Measurements from ENCODE around the gene NAA16. TPM values are rescaled to one million over a fixed set of nuclear protein-coding genes. Genes with fewer than 3 reads are reported as not detected.

Gene NAA16
- total and polyA plus RNA-seq, 4 donors, result 5.0 to 65.6 (median 16.4) TPM

- H3K9ac ChIP-seq (ENCODE audit: insufficient read depth in 1 of 2, low read length in 2 of 2), result no peak overlapping the region
- WGBS, 2 donors, result 76 to 78% methylated on average over 6 of the region's 6 CpGs
- H3K4me3 ChIP-seq, result no peak overlapping the region
- no peaks in the 10 kb centered on the region for H3K36me3 ChIP-seq (ENCODE audit: control insufficient read depth in 4 of 4, insufficient read depth in 4 of 4, low read length in 4 of 4)
- ATAC-seq (ENCODE audit: insufficient read depth, low FRiP score) (no peak), DNase-seq (no peak)
- TF ChIP-seq CTCF (IDR thresholded peaks at IDR 0.05; ENCODE audit: control extremely low read depth, extremely low read depth), result no peak
- no peaks in the 10 kb centered on the region for H3K27me3 ChIP-seq (ENCODE audit: control insufficient read depth in 3 of 3, insufficient read depth in 3 of 3, low read length in 2 of 3)
- H3K9me3 ChIP-seq (ENCODE audit: control insufficient read depth in 4 of 4, insufficient read depth in 3 of 4, low read length in 3 of 4), result no peaks in the 10 kb centered on the region
- H3K27ac ChIP-seq (ENCODE audit: low read depth in 1 of 2, low read length in 1 of 2), result no peak overlapping the region
- peaks cover 0 to 6% (median 0%) of the 10 kb centered on the region in 5 donors for H3K4me1 ChIP-seq (ENCODE audit: control insufficient read depth in 5 of 5, insufficient read depth in 5 of 5, low read length in 5 of 5)
These were observed 75.1 kb downstream of the NAA16 start for GRCh38 chr13:41386211-41386610.

DNA sequence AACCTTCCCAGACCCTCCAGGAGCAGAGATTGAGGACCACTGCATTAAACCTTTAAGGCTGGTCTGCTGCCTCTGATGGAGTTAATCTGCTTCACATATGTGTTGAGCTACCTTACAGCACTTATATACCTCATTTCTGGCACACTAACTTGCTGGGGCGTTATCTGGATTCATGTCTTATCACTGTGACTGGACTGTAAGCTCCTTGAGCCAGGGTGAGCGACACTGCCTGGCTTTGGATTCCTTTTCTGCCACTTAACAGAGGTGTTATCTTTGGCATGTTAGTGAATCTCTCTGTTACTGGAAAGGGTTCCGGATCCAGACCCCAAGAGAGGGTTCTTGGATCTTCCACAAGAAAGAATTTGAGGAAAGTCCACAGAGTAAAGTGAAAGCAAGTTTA lies 76.5 kb downstream of the NAA16 start:
- ATAC-seq (ENCODE audit: insufficient read depth, low FRiP score) (no peak), DNase-seq (no peak)
- no peak for TF ChIP-seq CTCF (IDR thresholded peaks at IDR 0.05; ENCODE audit: control extremely low read depth, extremely low read depth)
- Histone ChIP-seq H3K9ac (ENCODE audit: insufficient read depth in 1 of 2, low read length in 2 of 2) (no peak overlapping the region), H3K27me3 (ENCODE audit: control insufficient read depth in 3 of 3, insufficient read depth in 3 of 3, low read length in 2 of 3) (no peaks in the 10 kb centered on the region), H3K9me3 (ENCODE audit: control insufficient read depth in 4 of 4, insufficient read depth in 3 of 4, low read length in 3 of 4) (no peaks in the 10 kb centered on the region), H3K4me3 (no peak overlapping the region), H3K36me3 (ENCODE audit: control insufficient read depth in 4 of 4, insufficient read depth in 4 of 4, low read length in 4 of 4) (no peaks in the 10 kb centered on the region), H3K4me1 (ENCODE audit: control insufficient read depth in 5 of 5, insufficient read depth in 5 of 5, low read length in 5 of 5) (peaks cover 0 to 6% (median 0%) of the 10 kb centered on the region in 5 donors), H3K27ac (ENCODE audit: low read depth in 1 of 2, low read length in 1 of 2) (no peak overlapping the region)
- 72 to 84% methylated on average over 3 of the region's 3 CpGs for WGBS, 2 donors

- H3K9me3 ChIP-seq (ENCODE audit: control insufficient read depth in 4 of 4, insufficient read depth in 3 of 4, low read length in 3 of 4), result no peaks in the 10 kb centered on the region
- H3K9ac ChIP-seq (ENCODE audit: insufficient read depth in 1 of 2, low read length in 2 of 2), result no peak overlapping the region
- no peak overlapping the region for H3K27ac ChIP-seq (ENCODE audit: low read depth in 1 of 2, low read length in 1 of 2)
- DNase-seq (no peak), ATAC-seq (ENCODE audit: insufficient read depth, low FRiP score) (no peak)
- no peaks in the 10 kb centered on the region for H3K27me3 ChIP-seq (ENCODE audit: control insufficient read depth in 3 of 3, insufficient read depth in 3 of 3, low read length in 2 of 3)
- TF ChIP-seq CTCF (IDR thresholded peaks at IDR 0.05; ENCODE audit: control extremely low read depth, extremely low read depth), result no peak
- no peak overlapping the region for H3K4me3 ChIP-seq
- WGBS, 2 donors, result 89 to 90% methylated on average over 6 of the region's 6 CpGs
- H3K36me3 ChIP-seq (ENCODE audit: control insufficient read depth in 4 of 4, insufficient read depth in 4 of 4, low read length in 4 of 4), result no peaks in the 10 kb centered on the region
- H3K4me1 ChIP-seq (ENCODE audit: control insufficient read depth in 5 of 5, insufficient read depth in 5 of 5, low read length in 5 of 5), result peaks cover 0 to 6% (median 0%) of the 10 kb centered on the region in 5 donors
These were observed 77.2 kb downstream of the NAA16 start for GRCh38 chr13:41388143-41388881.

All from lung (tissue), 12 donors.